ENCODE results near the gene WASL.

Gene WASL

DNA sequence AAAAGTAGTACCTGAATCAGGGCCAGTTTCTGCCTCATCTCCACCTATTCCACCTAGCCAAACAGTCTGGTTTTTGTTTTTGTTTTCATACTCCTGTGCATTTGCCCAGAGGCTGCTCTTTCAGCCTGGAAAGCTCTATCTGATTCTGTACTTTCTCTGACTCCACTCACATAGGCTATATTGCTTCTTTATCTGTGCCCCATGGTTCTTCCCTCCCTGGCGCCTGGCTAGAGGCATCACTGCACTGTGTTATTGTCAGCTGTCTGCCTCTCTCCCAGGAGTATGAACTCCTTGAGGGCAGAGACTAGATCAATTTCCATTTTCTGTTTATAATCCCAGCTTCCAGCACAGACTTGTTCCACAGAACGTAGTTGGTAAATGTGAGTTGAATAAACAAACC lies 98.2 kb downstream of the WASL start:
- TF ChIP-seq, protein P1, sequence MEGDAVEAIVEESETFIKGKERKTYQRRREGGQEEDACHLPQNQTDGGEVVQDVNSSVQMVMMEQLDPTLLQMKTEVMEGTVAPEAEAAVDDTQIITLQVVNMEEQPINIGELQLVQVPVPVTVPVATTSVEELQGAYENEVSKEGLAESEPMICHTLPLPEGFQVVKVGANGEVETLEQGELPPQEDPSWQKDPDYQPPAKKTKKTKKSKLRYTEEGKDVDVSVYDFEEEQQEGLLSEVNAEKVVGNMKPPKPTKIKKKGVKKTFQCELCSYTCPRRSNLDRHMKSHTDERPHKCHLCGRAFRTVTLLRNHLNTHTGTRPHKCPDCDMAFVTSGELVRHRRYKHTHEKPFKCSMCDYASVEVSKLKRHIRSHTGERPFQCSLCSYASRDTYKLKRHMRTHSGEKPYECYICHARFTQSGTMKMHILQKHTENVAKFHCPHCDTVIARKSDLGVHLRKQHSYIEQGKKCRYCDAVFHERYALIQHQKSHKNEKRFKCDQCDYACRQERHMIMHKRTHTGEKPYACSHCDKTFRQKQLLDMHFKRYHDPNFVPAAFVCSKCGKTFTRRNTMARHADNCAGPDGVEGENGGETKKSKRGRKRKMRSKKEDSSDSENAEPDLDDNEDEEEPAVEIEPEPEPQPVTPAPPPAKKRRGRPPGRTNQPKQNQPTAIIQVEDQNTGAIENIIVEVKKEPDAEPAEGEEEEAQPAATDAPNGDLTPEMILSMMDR (IDR thresholded peaks at IDR 0.05), result no peak

DNA sequence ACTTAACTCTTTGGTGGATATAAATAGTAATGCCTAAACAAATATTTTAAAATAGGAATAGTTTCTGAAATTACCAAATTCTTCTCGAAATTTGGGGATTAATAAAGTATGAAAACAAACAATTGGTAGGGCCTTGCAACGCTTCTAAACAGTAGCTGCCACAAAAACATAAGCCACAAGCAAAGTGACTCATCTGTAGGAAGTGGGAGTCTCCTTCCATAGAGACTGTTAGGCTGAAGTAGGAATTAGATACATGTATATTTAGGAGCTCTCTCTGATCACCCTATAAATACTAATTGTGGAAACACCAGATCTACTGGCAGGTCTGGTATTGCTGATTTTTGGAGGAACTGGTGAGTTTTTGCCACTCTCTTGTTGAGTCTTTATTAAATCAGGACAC lies 98.8 kb downstream of the WASL start:
- TF ChIP-seq, protein P1 (IDR thresholded peaks at IDR 0.05), result no peak

DNA sequence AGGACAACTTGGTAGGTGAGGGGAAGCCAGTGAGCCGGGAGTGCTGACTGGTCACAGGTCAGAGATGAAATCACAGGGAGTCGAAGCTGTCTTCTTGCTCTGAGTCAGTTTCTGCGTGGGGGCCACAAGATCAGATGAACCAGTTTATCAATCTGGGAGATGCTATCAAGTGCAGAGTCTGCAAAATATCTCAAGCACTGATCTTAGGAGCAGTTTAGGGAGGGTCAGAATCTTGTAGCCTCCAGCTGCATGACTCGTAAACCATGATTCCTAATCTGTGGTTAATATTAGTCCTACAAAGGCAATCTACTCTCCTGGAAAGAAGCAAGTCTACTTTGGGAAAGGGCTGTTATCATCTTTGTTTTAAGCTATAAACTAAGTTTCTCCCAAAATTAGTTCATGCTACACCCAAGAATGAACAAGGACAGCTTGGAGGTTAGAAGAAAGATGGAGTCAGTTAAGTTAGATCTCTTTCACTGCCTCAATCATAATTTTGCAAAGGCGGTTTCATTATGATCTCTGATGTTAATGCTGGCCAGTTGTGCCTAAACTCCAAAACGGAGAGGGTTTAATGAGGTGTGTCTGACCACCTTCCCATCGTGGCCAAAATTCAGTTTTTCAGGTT lies 101.6 kb downstream of the WASL start:
- TF ChIP-seq, protein P1 (IDR thresholded peaks at IDR 0.05), result no peak

DNA sequence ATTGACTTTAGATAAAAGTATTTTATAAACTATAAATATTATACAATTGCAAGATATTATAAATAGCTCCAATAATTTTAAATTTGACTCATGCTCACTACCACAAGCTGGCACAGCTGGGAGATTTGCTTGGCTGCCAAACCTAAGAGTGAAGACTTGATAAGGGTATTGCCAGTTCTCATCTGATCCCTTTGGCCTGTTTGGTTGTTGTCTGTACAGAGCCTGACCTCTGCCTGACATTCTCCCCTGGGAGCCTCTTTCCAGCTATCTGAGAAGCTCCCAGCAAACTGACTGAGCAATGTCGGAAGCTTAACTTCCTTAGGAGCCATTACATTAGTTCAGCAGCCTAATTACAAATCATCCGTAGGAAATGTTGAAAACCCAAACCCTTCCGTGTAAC lies 103.3 kb downstream of the WASL start:
- TF ChIP-seq, protein P1 (IDR thresholded peaks at IDR 0.05), result no peak

DNA sequence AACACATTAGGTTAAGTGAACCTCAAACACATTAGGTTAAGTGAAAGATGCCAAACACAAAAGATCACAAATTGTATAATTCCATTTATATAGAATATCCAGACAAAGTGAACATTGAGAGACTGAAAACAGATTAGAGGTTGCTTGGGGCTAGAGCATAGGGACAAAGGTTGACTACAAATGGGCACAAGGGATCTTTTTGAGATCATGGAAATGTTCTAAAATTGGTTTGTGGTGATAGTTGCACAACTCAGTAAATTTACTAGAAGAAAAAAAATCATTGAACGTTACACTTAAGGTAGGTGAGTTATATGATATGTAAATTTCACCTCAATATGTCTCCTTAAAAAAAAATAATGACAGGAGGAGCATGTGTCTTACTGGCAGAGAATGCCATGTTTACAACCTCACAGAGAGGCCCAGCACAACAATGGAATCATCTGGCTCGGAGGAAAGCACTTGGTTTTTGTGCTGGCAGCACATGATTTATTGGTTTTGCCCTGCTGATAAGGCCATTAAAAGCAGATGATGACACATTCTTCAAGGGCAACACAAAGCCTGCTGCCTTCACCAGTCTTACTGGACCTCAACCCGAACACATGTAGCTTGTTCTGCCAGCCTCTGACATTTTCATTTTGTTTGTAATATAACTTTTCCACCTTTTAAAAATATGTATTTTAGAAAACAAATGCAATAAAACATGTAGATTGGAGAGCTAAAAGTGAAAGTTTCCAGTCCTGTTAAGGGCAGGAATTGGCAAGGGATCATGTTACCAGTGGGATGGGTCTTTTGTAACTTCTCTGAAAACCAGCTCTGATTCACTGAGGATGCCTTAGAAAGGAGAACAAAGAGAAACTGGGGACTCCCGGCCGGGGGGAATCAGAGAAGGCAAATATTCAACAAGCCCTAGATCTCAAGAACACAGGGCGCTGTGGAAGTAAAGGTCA lies 105.0 kb downstream of the WASL start:
- TF ChIP-seq, protein P1 (IDR thresholded peaks at IDR 0.05), result no peak

DNA sequence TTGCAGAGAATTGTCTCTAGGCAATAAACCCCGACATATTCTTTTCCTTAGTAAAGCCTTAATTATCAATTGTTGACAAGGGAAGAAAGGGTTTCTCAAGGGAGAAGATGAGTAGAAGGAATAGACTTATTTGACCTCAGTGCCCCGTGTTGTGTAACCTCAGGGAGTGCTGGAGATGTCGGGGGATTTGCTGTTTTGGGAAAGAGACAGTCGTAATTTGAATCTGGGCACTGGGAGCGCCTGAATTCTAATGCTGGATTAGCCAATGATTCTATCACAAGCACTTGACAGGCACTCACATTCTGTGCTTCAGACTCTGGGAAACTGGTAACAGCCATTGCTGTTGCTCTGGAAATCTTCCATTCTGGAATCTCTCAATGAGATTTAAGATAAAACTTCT lies 106.9 kb downstream of the WASL start:
- TF ChIP-seq, protein P1 (IDR thresholded peaks at IDR 0.05), result no peak

DNA sequence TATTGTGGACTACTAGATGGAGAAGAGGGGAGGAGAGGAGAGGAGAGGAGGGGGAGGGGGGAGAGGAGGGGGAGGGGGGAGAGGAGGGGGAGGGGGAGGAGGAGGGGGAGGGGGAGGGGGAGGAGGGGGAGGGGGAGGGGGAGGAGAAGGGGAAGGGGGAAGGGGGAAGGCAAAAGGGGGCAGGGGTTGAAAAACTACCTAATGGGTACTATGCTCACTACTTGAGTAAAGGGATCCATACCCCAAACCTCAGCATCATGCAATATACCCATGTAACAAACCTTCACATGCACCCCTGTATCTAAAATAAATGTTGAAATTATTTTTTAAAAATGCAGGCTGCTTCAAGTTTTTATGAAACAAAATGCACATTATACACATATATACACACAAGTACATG lies 108.2 kb downstream of the WASL start:
- TF ChIP-seq, protein P1 (IDR thresholded peaks at IDR 0.05), result no peak

Data from LNCAP (cell line).